22Rv1 (cell line): ENCODE measurements around the gene NUDT4.
A peak's percentile ranks its signal among the peaks of the same experiment; 100 is the strongest.
"Not testable (repeated sequence)": the region's sequence is repeated elsewhere in the genome, so short reads cannot be mapped to it uniquely, and the experiment has no call there.

Experiments used
- H3K27ac ChIP-seq: fragments of 450-650 bp; 2 replicates; pipeline ENCODE4 v1.5.1; 2017
- CTCF ChIP-seq: fragments of 450-650 bp; IDR thresholded peaks from 2 replicates; pipeline ENCODE4 v1.5.1; 2017; ENCODE audit warnings: mild to moderate bottlenecking
- ZFX ChIP-seq: fragments of 450-650 bp; IDR thresholded peaks from 2 replicates; pipeline ENCODE4 v1.6.1; 2017; ENCODE audit warnings: antibody characterized with exemption, borderline replicate concordance

Gene NUDT4

GRCh38 chr12:93390031-93390430 is 12.3 kb downstream of the NUDT4 start:
- no peak overlapping the region for H3K27ac ChIP-seq
- TF ChIP-seq CTCF (no peak), ZFX (no peak)

DNA sequence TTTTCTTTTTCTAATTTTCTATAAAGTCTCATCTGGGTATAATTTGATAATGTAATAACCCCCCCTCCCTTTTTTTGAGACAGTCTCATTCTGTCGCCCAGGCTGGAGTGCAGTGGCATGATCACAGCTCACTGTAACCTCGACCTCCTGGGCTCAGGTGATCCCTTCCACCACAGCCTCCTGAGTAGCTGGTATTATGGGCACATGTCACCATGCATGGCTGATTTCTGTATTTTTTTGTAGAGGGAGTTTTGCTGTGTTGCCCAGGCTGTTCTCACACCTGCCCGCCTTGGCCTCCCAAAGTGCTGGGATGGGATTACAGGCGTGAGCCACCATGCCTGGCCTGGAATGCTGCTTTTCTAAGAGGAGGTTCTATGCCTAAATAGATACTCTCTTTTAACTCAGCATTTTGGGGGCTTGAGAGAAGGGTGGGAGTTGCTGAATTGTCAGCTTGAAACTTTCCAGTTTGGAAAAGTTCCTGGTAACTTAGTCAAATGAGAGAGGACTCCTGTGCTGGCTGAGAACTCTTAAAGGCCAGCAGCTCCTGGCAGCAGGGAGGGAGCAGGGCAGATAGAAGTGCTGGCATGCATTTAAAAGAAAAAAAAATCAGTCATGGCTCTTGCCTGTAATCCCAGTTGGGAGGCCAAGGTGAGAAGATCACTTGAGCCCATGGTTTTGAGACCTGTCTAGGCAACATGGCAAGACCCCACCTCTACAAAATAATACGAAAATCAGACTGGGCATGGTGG is 13.0 kb downstream of the NUDT4 start:
- TF ChIP-seq CTCF: no peak
- no peak for TF ChIP-seq ZFX
- no peak overlapping the region for H3K27ac ChIP-seq

DNA sequence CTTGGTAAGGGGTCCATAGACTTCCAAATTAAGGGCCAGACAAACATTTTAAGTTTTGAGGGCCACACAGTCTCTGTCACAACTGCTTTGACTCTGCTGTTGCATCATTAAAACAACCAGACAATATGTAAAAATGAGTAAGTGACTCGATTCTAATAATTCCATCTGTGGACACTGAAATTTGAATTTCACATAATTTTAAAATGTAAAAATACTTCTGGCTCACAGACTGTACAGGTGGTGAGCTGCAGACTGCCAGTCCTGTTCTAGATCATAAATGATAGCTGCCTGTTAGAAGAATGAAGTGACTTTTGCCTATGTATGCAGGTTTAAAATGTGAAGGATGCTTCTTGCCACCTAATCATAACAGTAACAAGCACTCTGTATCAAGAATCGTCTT is 15.7 kb downstream of the NUDT4 start:
- TF ChIP-seq ZFX (no peak), CTCF (no peak)
- 0 out of 2 replicates have a peak overlapping the region, but pooled peaks have one; percentile 11 for H3K27ac ChIP-seq

GRCh38 chr12:93397412-93397811 is 19.7 kb downstream of the NUDT4 start:
- no peak overlapping the region for H3K27ac ChIP-seq
- no peak for TF ChIP-seq ZFX
- no peak for TF ChIP-seq CTCF

GRCh38 chr12:93399183-93399863 is 21.6 kb downstream of the NUDT4 start:
- not testable (repeated sequence) for H3K27ac ChIP-seq

DNA sequence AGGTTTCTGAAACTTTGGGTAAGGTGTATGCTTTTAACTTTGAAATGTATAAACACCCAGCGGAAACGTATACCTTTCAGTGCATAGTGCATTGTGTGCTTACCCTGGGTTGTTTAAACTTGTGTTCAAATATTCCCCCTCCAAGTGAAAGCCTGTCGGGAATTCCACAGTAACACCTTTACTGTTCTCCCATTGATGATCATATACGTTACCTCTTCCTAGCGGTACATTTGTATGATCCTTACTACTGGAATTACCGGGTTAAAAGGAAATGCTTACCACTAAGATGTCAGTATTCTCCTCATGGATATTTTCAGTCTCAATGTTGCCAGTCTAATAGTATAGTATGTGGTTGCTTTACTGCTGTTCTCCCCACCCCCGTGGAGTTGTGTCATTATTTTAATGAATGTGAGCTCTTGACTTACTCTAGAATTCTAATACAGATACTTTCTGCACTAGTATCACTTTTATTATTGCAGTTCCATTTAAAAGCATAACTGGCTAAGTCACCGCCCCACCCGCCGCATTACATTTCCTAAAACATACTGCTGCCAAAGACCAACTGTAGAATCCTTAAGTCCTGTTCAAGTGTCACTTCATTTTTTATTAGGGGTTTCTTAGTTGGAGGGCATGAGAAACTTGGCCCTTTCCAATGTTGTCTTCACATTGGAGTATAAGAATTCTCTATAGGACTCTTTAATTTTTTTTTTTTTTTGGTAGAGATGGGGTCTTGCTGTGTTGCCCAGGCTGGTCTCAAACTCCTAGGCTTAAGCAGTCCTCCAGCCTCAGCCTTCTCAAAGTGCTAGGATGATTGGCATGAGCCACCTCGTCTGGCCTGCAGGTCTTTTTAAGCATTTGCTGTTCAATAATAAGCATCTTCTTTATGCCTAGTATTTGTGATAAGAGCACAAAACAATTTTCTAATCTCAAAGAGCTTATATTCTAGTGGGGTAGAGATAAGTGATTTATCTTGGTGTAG is 24.9 kb downstream of the NUDT4 start:
- TF ChIP-seq CTCF: no peak
- no peak for TF ChIP-seq ZFX
- H3K27ac ChIP-seq: no peak overlapping the region

More at GRCh38 chr12:93399183-93399863, 21.6 kb downstream of the NUDT4 start:
- TF ChIP-seq CTCF: peak; percentile 39
